ENCODE measurements around the gene AFF3.

Gene AFF3

DNA sequence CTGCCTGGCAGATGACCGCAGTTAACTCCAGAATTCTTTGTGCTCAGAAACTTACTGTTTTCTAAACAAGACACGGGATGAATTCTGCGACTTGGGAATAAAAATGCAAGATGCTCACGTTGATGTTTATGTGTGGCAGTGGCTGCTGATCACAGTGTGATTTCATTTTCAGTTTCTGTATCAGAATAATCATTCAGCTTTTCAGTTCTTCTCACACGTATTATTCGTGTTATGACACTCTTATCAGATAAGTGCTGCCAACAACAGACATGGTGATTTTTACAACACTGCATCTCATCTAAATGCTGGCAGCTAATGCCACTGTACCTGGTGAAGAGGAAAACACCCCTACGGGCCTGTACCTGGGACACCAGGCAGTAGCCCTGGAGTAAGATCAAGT is 379.7 kb downstream of the AFF3 start:
- H4K12ac ChIP-seq (ENCODE audit: low read depth, low read length): no peak overlapping the region
- H4K91ac ChIP-seq (ENCODE audit: low read depth, low read length): no peak overlapping the region
- no peaks in the 10 kb centered on the region for H3K79me1 ChIP-seq (ENCODE audit: low read length)
- H3K27ac ChIP-seq (ENCODE audit: low read depth, low read length): no peak overlapping the region
- H3K4me2 ChIP-seq (ENCODE audit: low read length): no peak overlapping the region
- H3K4me3 ChIP-seq (ENCODE audit: low read depth, low read length): no peak overlapping the region
- no peak overlapping the region for H2BK5ac ChIP-seq (ENCODE audit: low read depth, low read length, poor library complexity)
- no peak overlapping the region for H2BK120ac ChIP-seq (ENCODE audit: insufficient read depth, low read length, poor library complexity)
- no peak overlapping the region for H2BK12ac ChIP-seq (ENCODE audit: low read length)
- no peaks in the 10 kb centered on the region for H3K9me3 ChIP-seq (ENCODE audit: insufficient read depth, low read depth, low read length)
- no CpG with 5 or more reads among the region's 7 CpGs for WGBS (ENCODE audit: extremely low coverage, insufficient coverage, insufficient read length)
- H3K36me3 ChIP-seq (ENCODE audit: control insufficient read depth in 1 of 2, insufficient read depth in 2 of 2, low read length in 2 of 2): no peaks in the 10 kb centered on the region
- no peak for DNase-seq
- no peak overlapping the region for H3K18ac ChIP-seq (ENCODE audit: low read length)
- no peak overlapping the region for H3K9ac ChIP-seq (ENCODE audit: low read length)
- no peak overlapping the region for H2AFZ ChIP-seq (ENCODE audit: insufficient read depth, low read length, poor library complexity)
- no peak overlapping the region for H3K4ac ChIP-seq (ENCODE audit: low read depth, low read length)
- H3K79me2 ChIP-seq (ENCODE audit: control insufficient read depth, insufficient read depth, low read length, poor library complexity): no peaks in the 10 kb centered on the region
- H2AK5ac ChIP-seq (ENCODE audit: low read length): no peak overlapping the region
- no peaks in the 10 kb centered on the region for H3K27me3 ChIP-seq (ENCODE audit: insufficient read depth, low read length)
- H3K14ac ChIP-seq (ENCODE audit: low read length): no peak overlapping the region
- no peak overlapping the region for H3K23ac ChIP-seq (ENCODE audit: low read length)
- H3K4me1 ChIP-seq (ENCODE audit: control insufficient read depth in 1 of 2, insufficient read depth in 2 of 2, low read length in 2 of 2): peaks cover 1 to 3% of the 10 kb centered on the region in 2 experiments
- H4K8ac ChIP-seq (ENCODE audit: low read depth, low read length): no peak overlapping the region

DNA sequence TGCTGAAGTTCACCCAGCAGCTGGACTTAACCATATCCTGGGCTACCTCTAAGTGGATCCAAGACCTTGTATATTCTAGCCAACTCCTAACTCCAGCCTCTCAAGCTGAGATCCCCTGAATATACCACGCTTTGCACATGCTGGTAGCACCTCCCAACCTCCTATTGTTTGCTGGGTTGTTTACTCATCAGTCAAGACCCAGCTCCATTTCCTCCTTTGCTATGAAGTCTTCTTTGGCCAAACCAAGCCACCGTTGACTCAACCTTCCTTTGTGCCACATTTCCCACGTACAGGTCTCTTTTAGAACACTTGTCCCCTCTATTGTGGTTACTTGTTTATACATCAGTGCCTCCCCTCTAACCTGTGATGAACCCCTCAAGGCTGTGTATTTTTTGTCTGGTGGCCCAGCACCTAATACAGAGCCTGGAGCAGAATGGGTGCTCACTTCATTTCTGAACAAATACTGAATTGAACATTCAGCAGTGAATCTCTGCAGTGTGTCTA is 384.7 kb downstream of the AFF3 start:
- no peak for DNase-seq
- no peak overlapping the region for H4K91ac ChIP-seq (ENCODE audit: low read depth, low read length)
- WGBS (ENCODE audit: extremely low coverage, insufficient coverage, insufficient read length): no CpG with 5 or more reads among the region's 3 CpGs
- no peaks in the 10 kb centered on the region for H3K79me1 ChIP-seq (ENCODE audit: low read length)
- no peak overlapping the region for H3K4ac ChIP-seq (ENCODE audit: low read depth, low read length)
- no peak overlapping the region for H2BK5ac ChIP-seq (ENCODE audit: low read depth, low read length, poor library complexity)
- H3K9me3 ChIP-seq (ENCODE audit: insufficient read depth, low read depth, low read length): no peaks in the 10 kb centered on the region
- no peaks in the 10 kb centered on the region for H3K27me3 ChIP-seq (ENCODE audit: insufficient read depth, low read length)
- no peak overlapping the region for H3K23ac ChIP-seq (ENCODE audit: low read length)
- no peak overlapping the region for H2AK5ac ChIP-seq (ENCODE audit: low read length)
- no peak overlapping the region for H4K8ac ChIP-seq (ENCODE audit: low read depth, low read length)
- H3K4me3 ChIP-seq (ENCODE audit: low read depth, low read length): no peak overlapping the region
- H3K4me2 ChIP-seq (ENCODE audit: low read length): no peak overlapping the region
- H4K12ac ChIP-seq (ENCODE audit: low read depth, low read length): no peak overlapping the region
- H3K27ac ChIP-seq (ENCODE audit: low read depth, low read length): no peak overlapping the region
- no peaks in the 10 kb centered on the region for H3K4me1 ChIP-seq (ENCODE audit: control insufficient read depth in 1 of 2, insufficient read depth in 2 of 2, low read length in 2 of 2)
- H2AFZ ChIP-seq (ENCODE audit: insufficient read depth, low read length, poor library complexity): no peak overlapping the region
- no peak overlapping the region for H2BK120ac ChIP-seq (ENCODE audit: insufficient read depth, low read length, poor library complexity)
- no peaks in the 10 kb centered on the region for H3K79me2 ChIP-seq (ENCODE audit: control insufficient read depth, insufficient read depth, low read length, poor library complexity)
- no peaks in the 10 kb centered on the region for H3K36me3 ChIP-seq (ENCODE audit: control insufficient read depth in 1 of 2, insufficient read depth in 2 of 2, low read length in 2 of 2)
- H3K18ac ChIP-seq (ENCODE audit: low read length): no peak overlapping the region
- H3K14ac ChIP-seq (ENCODE audit: low read length): no peak overlapping the region
- no peak overlapping the region for H2BK12ac ChIP-seq (ENCODE audit: low read length)
- no peak overlapping the region for H3K9ac ChIP-seq (ENCODE audit: low read length)

GRCh38 chr2:99756059-99756458 is 386.3 kb downstream of the AFF3 start:
- no peaks in the 10 kb centered on the region for H3K9me3 ChIP-seq (ENCODE audit: insufficient read depth, low read depth, low read length)
- H3K79me2 ChIP-seq (ENCODE audit: control insufficient read depth, insufficient read depth, low read length, poor library complexity): no peaks in the 10 kb centered on the region
- H3K14ac ChIP-seq (ENCODE audit: low read length): no peak overlapping the region
- H4K91ac ChIP-seq (ENCODE audit: low read depth, low read length): no peak overlapping the region
- H3K27ac ChIP-seq (ENCODE audit: low read depth, low read length): no peak overlapping the region
- no peaks in the 10 kb centered on the region for H3K27me3 ChIP-seq (ENCODE audit: insufficient read depth, low read length)
- H2BK120ac ChIP-seq (ENCODE audit: insufficient read depth, low read length, poor library complexity): no peak overlapping the region
- no peak overlapping the region for H3K23ac ChIP-seq (ENCODE audit: low read length)
- WGBS (ENCODE audit: extremely low coverage, insufficient coverage, insufficient read length): no CpG with 5 or more reads among the region's 1 CpG
- H3K4me1 ChIP-seq (ENCODE audit: control insufficient read depth in 1 of 2, insufficient read depth in 2 of 2, low read length in 2 of 2): no peaks in the 10 kb centered on the region
- H3K4ac ChIP-seq (ENCODE audit: low read depth, low read length): no peak overlapping the region
- no peak overlapping the region for H3K4me3 ChIP-seq (ENCODE audit: low read depth, low read length)
- no peak overlapping the region for H3K9ac ChIP-seq (ENCODE audit: low read length)
- H2AK5ac ChIP-seq (ENCODE audit: low read length): no peak overlapping the region
- no peak overlapping the region for H4K8ac ChIP-seq (ENCODE audit: low read depth, low read length)
- H2AFZ ChIP-seq (ENCODE audit: insufficient read depth, low read length, poor library complexity): no peak overlapping the region
- no peaks in the 10 kb centered on the region for H3K79me1 ChIP-seq (ENCODE audit: low read length)
- no peak overlapping the region for H3K4me2 ChIP-seq (ENCODE audit: low read length)
- H2BK5ac ChIP-seq (ENCODE audit: low read depth, low read length, poor library complexity): no peak overlapping the region
- H3K18ac ChIP-seq (ENCODE audit: low read length): no peak overlapping the region
- H4K12ac ChIP-seq (ENCODE audit: low read depth, low read length): no peak overlapping the region
- no peak overlapping the region for H2BK12ac ChIP-seq (ENCODE audit: low read length)
- H3K36me3 ChIP-seq (ENCODE audit: control insufficient read depth in 1 of 2, insufficient read depth in 2 of 2, low read length in 2 of 2): no peaks in the 10 kb centered on the region
- DNase-seq: peak in 1 of 2 donors; percentile 10

DNA sequence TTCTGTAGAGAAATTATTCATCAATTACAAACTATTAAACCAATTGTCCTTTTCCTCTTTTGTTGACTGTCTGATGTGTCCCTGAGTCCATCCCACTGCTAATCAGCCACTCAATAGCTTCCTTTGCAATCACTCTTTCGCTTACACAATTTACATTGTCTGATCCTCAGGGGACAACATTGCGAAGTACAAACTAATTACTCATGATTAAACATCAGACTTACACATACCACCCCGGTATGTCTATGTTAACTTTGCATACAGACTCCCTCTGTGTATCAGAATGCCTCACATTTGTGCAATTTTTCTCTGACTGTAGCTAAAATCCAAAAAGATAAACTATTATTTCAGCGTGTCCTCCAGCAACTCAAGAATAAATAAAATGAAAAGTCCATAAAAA is 388.2 kb downstream of the AFF3 start:
- no peak overlapping the region for H2AK5ac ChIP-seq (ENCODE audit: low read length)
- no peak overlapping the region for H3K14ac ChIP-seq (ENCODE audit: low read length)
- no peaks in the 10 kb centered on the region for H3K27me3 ChIP-seq (ENCODE audit: insufficient read depth, low read length)
- H2BK120ac ChIP-seq (ENCODE audit: insufficient read depth, low read length, poor library complexity): no peak overlapping the region
- H3K9ac ChIP-seq (ENCODE audit: low read length): no peak overlapping the region
- no peaks in the 10 kb centered on the region for H3K4me1 ChIP-seq (ENCODE audit: control insufficient read depth in 1 of 2, insufficient read depth in 2 of 2, low read length in 2 of 2)
- H3K79me2 ChIP-seq (ENCODE audit: control insufficient read depth, insufficient read depth, low read length, poor library complexity): no peaks in the 10 kb centered on the region
- H2BK12ac ChIP-seq (ENCODE audit: low read length): no peak overlapping the region
- H2BK5ac ChIP-seq (ENCODE audit: low read depth, low read length, poor library complexity): no peak overlapping the region
- H4K91ac ChIP-seq (ENCODE audit: low read depth, low read length): no peak overlapping the region
- H3K4me3 ChIP-seq (ENCODE audit: low read depth, low read length): no peak overlapping the region
- no peak overlapping the region for H3K4me2 ChIP-seq (ENCODE audit: low read length)
- no peaks in the 10 kb centered on the region for H3K9me3 ChIP-seq (ENCODE audit: insufficient read depth, low read depth, low read length)
- H3K79me1 ChIP-seq (ENCODE audit: low read length): no peaks in the 10 kb centered on the region
- H3K27ac ChIP-seq (ENCODE audit: low read depth, low read length): no peak overlapping the region
- WGBS (ENCODE audit: extremely low coverage, insufficient coverage, insufficient read length): no CpG with 5 or more reads among the region's 4 CpGs
- H3K4ac ChIP-seq (ENCODE audit: low read depth, low read length): no peak overlapping the region
- H4K8ac ChIP-seq (ENCODE audit: low read depth, low read length): no peak overlapping the region
- H4K12ac ChIP-seq (ENCODE audit: low read depth, low read length): no peak overlapping the region
- no peak overlapping the region for H3K18ac ChIP-seq (ENCODE audit: low read length)
- no peak overlapping the region for H2AFZ ChIP-seq (ENCODE audit: insufficient read depth, low read length, poor library complexity)
- no peaks in the 10 kb centered on the region for H3K36me3 ChIP-seq (ENCODE audit: control insufficient read depth in 1 of 2, insufficient read depth in 2 of 2, low read length in 2 of 2)
- no peak overlapping the region for H3K23ac ChIP-seq (ENCODE audit: low read length)
- DNase-seq: peak in 1 of 2 donors; percentile 2
